Pancreas (tissue), 10 donors: Measurements from ENCODE around the gene HELZ2. TPM values are rescaled to one million over a fixed set of nuclear protein-coding genes. Genes with fewer than 3 reads are reported as not detected.

ENCODE experiments used
- ATAC-seq, 4 donors: fragments of 200-7000 bp; cut with Tn5 transposase; one replicate each; pipeline versions ENCODE4 v1.8.0 to v1.9.1; 2020; ENCODE audit warnings: mild to moderate bottlenecking in 4 of 4, moderate library complexity in 4 of 4
- DNase-seq, 6 donors: peaks; one replicate each; pipeline ENCODE4 v3.0.0-alpha.2; 2020
- FAIRE-seq: peaks from 2 replicates; lab custom pipeline; 2012; peaks lifted over from hg19 to GRCh38; lab: Jason Lieb, UNC
- H3K27ac ChIP-seq, 4 donors: fragments of 200-600 bp; sonication (generic); 1 replicate in 3 of 4; 2 replicates in 1 of 4; pipeline versions ENCODE4 v1.5.0 to v1.8.0; 2020
- H3K27me3 ChIP-seq, 4 donors: fragments of 200-600 bp; one replicate each; pipeline ENCODE4 v1.8.0; 2021
- H3K36me3 ChIP-seq, 3 donors: fragments of 200-600 bp; sonication (generic) in 1 of 3; one replicate each; pipeline versions ENCODE4 v1.5.0 to v1.8.0; 2020 to 2021
- H3K4me1 ChIP-seq, 3 donors: fragments of 200-600 bp; one replicate each; pipeline ENCODE4 v1.8.0; 2021
- H3K4me3 ChIP-seq, 4 donors: fragments of 200-600 bp; sonication (generic) in 2 of 4; one replicate each; pipeline versions ENCODE4 v1.5.0 to v1.8.0; 2020 to 2021
- H3K9me3 ChIP-seq, 4 donors: fragments of 200-600 bp; one replicate each; pipeline ENCODE4 v1.8.0; 2021
- CTCF ChIP-seq, 4 donors: fragments of 200-600 bp; sonication (generic) in 3 of 4; IDR thresholded peaks; one replicate each; pipeline versions ENCODE4 v1.5.0 to v1.8.0; 2021; ENCODE audit warnings: antibody characterized with exemption in 4 of 4
- WGBS, 2 donors: extraction: QIAGEN DNeasy Blood & Tissue Kit; methylation state at CpG; one replicate each; pipeline ENCODE4 v1.1.7; 2013; 5-methylcytosine and 5-hydroxymethylcytosine counted together
- intact Hi-C, 3 donors: fragments of 100-400 bp; cut with DNase I; formaldehyde crosslinking; loops; one replicate each; pipeline versions ENCODE4 v1.11.1 to v1.14.2; 2022
- polyA plus RNA-seq, 2 donors: library from polyadenylated mRNA; stranded (reverse); fragments of 200-250 nt; gene quantifications; one replicate each; pipeline ENCODE4 v1.2.3, GENCODE V29; 2013
- total RNA-seq, 6 donors: library from RNA; stranded (reverse); fragmentation: NEBNext Ultra II Directional in 4 of 6; extraction: Animal tissue kit (Norgen Biotek cat#: 25700) in 4 of 6; gene quantifications; one replicate each; pipeline versions ENCODE4 v1.2.1 to v1.2.4, GENCODE V29; 2021 to 2023
- donor health status: healthy with polysubstance abuse.
- donor health status: DM: no; HTN: no; CAD: no; lungs with moderate emphysema.
- donor health status: DM: no; HTN: no; CAD: no.
- donor health status: control.
- donor health status: control.
- donor health status: Bipolar disorder and iron deficiency.
- donor health status: DM: yes; HTN: yes; CAD: no.
- donor health status: DM: no; HTN: no; CAD: no.
- donor health status: DM: no; HTN: no; CAD: no.
- donor health status: DM: yes; HTN: yes; CAD: no.

Gene HELZ2
- total and polyA plus RNA-seq, 8 donors = 6.5 to 23.4 (median 13.0) TPM

- H3K36me3 ChIP-seq = no peaks in the 10 kb centered on the region
- intact Hi-C loops = loop anchor here in 2 of 3 donors (5.0 to 10.0 kb wide), 2 partner anchors 425 to 438 kb away; partner anchors contain the start of genes SAMD10 (in 1 of the 2) and ZNF512B (in 1 of the 2)
- H3K9me3 ChIP-seq = no peaks in the 10 kb centered on the region
- no peak for ATAC-seq
- FAIRE-seq = no peak
- H3K27me3 ChIP-seq = no peaks in the 10 kb centered on the region
- DNase-seq = peak in 1 of 6 donors; percentile 82
- TF ChIP-seq CTCF (IDR thresholded peaks at IDR 0.05) = no peak
- H3K4me1 ChIP-seq = peaks cover 3 to 10% (median 4%) of the 10 kb centered on the region in 3 donors
- peak overlapping the region in 3 of 4 donors; percentile 64 to 85 (median 83) for H3K27ac ChIP-seq
- 86 to 92% methylated on average over 25 to 29 of the region's 29 CpGs for WGBS, 2 donors
- H3K4me3 ChIP-seq = no peak overlapping the region
Measured at GRCh38 chr20:63539441-63540370, 34.3 kb downstream of the HELZ2 start.

GRCh38 chr20:63539092-63539430 lies 35.0 kb downstream of the HELZ2 start:
- intact Hi-C loops = loop anchor here in 1 of 3 donors (5.0 kb wide), 1 partner anchor 438 kb away; the partner anchor contains the start of gene SAMD10
- Histone ChIP-seq H3K4me1 (peaks cover 4 to 10% (median 9%) of the 10 kb centered on the region in 3 donors), H3K27me3 (no peaks in the 10 kb centered on the region), H3K27ac (peak overlapping the region; percentile 64 to 85 (median 84)), H3K9me3 (no peaks in the 10 kb centered on the region), H3K4me3 (no peak overlapping the region), H3K36me3 (no peaks in the 10 kb centered on the region)
- ATAC-seq = no peak
- 57 to 58% methylated on average over 12 of the region's 12 CpGs for WGBS, 2 donors
- no peak for TF ChIP-seq CTCF (IDR thresholded peaks at IDR 0.05)
- DNase-seq = no peak
- FAIRE-seq = no peak

GRCh38 chr20:63538204-63539091 lies 35.6 kb downstream of the HELZ2 start:
- H3K4me1 ChIP-seq = peaks cover 4 to 10% (median 10%) of the 10 kb centered on the region in 3 donors
- peak overlapping the region; percentile 64 to 85 (median 84) for H3K27ac ChIP-seq
- peak in 1 of 4 donors; percentile 17 for TF ChIP-seq CTCF (IDR thresholded peaks at IDR 0.05)
- no peaks in the 10 kb centered on the region for H3K9me3 ChIP-seq
- H3K4me3 ChIP-seq = peak overlapping the region in 2 of 4 donors; percentile 26 to 38
- FAIRE-seq (no peak), ATAC-seq (peak; percentile 61 to 68 (median 62)), DNase-seq (peak; percentile 86 to 96 (median 94))
- 9 to 11% methylated on average over 23 to 27 of the region's 27 CpGs for WGBS, 2 donors
- no peaks in the 10 kb centered on the region for H3K27me3 ChIP-seq
- intact Hi-C loops = loop anchor here in 1 of 3 donors (5.0 kb wide), 1 partner anchor 439 kb away; the partner anchor contains the start of gene SAMD10
- H3K36me3 ChIP-seq = no peaks in the 10 kb centered on the region

- Histone ChIP-seq H3K4me3 (peak overlapping the region in 2 of 4 donors; percentile 26 to 38), H3K9me3 (no peaks in the 10 kb centered on the region), H3K36me3 (no peaks in the 10 kb centered on the region), H3K4me1 (peaks cover 4 to 10% (median 10%) of the 10 kb centered on the region in 3 donors), H3K27ac (peak overlapping the region; percentile 64 to 85 (median 84)), H3K27me3 (no peaks in the 10 kb centered on the region)
- intact Hi-C loops = loop anchor here in 1 of 3 donors (5.0 kb wide), 1 partner anchor 440 kb away; the partner anchor contains the start of gene SAMD10
- peak; percentile 83 to 92 (median 86) for ATAC-seq
- peak; percentile 93 to 98 (median 96) for TF ChIP-seq CTCF (IDR thresholded peaks at IDR 0.05)
- DNase-seq = peak; percentile 91 to 97 (median 94)
- FAIRE-seq = no peak
- WGBS, 2 donors = 3 to 12% methylated on average over 23 to 34 of the region's 34 CpGs
Measured at GRCh38 chr20:63537525-63538203, 36.4 kb downstream of the HELZ2 start.
